GM08714 (cell line): ENCODE measurements around the gene SEPSECS.

Experiments
- H3K4me3 ChIP-seq: fragments of 200-500 bp; sonication (Bioruptor generic); 2 replicates; pipeline ENCODE4 v1.5.1; 2014; ENCODE audit warnings: mild to moderate bottlenecking, low read length, inconsistent platforms
- ZNF274 ChIP-seq: IDR thresholded peaks from 2 replicates; pipeline ENCODE4 v1.6.1; 2012; ENCODE audit warnings: mild to moderate bottlenecking, low read depth, low read length

The SEPSECS gene

DNA sequence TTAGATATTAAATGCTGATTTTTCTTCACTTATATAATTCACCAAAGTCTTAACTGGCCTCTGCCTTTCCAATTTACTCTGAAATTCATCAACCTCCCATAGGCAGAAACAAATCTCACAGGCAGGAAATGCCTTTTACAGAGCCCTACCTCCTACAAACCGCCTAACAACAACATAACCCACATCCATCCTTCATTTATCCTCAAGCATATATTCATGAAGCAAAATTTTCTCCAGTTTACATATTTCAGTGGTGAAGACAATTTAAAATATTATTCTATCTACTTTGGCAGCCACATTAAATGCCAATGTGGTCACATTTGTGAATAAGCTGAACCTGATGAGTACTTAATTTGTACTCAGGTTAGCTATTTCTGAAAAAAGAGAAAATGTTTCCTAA is 30.3 kb downstream of the SEPSECS start:
- TF ChIP-seq ZNF274: no peak
- H3K4me3 ChIP-seq: no peak overlapping the region

DNA sequence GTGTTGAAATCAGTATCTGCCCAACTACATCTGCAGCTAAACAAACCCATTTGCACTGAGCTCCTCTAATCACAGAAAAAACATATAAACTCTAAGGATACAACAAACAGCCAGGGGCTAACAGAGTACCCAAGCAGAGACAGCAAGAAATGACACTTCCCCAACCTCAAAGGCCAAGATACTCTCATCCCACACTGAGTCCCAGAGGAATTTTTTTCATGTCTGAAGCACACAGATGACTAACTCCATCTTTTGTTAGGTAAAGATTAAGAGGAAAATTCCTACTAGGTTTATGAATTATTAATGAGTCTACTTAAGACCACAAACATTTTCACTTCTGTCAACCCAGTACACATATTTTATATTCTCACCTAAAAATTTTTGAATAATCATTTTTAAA is 31.6 kb downstream of the SEPSECS start:
- TF ChIP-seq ZNF274: no peak
- H3K4me3 ChIP-seq: no peak overlapping the region

DNA sequence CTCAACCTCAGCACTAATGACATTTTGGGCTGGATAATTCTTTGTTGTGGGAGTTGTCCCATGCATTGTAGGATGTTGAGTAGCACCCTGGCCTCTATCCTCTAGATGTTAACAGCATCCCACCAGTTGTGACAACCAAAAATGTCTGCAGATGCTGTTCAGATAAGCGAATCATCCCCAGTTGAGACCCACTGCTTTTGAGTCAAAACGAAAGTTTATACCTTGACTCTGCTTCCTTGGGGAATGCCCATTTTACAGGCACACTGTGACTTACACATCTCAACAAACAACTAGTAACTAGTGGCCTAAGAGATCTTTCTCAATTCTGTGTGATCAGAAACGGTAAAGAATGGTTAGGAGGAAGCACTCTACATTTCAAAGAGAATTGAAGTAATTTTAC is 37.0 kb downstream of the SEPSECS start:
- TF ChIP-seq ZNF274: no peak
- no peak overlapping the region for H3K4me3 ChIP-seq

DNA sequence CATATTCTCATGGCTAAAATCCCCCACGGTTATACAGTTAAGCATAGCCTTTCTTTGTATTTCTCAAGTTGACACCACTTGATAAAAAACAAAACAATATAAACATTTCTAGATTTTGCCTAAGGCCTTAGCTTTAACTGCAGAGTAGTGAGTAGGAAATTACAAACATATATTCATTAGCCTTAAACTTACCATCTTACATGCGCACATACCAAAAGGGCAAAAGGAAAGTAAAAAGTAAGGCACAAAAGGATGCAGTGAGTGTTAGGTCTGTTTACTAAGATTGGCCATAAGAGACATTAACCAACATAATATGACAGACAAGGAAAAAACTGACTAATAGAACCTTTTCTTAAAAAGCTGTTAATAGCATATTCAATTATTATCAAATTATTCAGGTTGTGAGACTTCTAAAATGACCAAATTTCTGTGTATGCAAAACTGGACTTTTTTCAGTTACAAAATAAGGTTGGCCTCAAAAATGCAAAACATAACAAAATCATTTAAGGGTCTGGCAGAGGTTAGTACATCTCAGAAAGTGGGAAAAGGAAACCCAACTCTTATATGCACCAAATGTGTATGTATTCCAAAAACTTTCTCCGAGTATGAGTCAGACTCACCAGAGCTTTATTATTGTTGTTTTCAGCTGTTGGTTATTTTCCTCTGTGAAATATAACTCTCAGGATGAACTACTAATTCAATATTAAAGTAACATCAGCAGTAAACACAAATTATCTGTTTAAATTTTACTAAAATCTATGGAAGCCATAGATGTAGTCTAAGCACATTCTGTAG is 39.9 kb downstream of the SEPSECS start:
- TF ChIP-seq ZNF274: no peak
- H3K4me3 ChIP-seq: no peak overlapping the region

DNA sequence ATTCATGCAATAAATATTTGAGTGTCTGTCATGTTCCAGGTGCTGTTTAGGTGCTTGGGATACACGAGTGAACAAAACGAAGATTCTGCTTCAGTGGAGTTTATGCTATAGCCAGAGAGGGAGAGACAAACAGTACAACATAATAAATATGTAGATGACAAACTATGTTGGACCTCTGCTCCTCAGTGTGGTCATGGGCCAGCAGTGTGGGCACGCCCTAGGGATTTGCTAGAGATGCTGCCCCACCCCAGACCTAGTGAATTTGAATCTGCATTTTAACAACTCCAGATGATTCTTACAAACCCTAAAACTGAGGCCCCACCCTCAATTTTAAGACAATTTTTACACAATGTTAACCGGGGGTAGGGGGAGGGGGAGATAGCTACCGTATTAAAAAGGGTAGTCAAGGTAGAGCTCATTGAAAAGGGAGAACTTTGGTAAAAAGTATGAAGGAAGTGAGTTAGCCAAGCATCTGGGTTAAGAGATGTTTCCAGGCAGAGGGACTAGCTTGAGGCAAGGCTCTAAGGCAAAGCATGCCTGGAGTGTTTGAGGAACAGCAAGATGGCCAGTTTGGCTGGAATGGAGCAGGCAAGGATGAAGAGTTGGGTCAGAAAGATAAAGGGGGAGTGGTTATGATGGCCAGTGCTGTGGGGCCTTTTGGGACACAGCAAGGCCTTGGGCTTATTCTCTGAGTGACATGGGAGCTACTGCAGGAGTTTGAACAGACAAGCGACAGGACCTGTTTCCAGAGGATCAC is 42.4 kb downstream of the SEPSECS start:
- no peak overlapping the region for H3K4me3 ChIP-seq
- TF ChIP-seq ZNF274: no peak

DNA sequence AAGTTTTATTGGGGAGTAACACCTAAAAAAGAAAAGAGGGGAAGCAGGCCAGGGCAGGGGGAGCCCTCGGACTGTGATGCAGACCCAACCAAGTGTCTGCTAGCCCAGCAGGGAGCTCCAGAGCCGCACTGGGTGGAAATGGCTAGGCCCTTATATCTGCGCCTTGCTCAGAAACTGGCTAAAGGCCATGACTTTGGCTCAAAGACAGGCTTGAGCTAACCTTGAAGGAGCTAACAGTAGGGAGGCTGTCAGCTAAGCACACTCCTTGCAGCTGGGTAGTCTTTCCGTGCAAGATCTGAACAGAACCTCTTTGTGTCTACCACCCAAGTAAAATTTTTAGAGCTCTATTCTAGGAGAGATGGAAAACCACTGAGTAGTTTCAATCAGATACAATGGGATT is 43.0 kb downstream of the SEPSECS start:
- TF ChIP-seq ZNF274: no peak
- H3K4me3 ChIP-seq: no peak overlapping the region

DNA sequence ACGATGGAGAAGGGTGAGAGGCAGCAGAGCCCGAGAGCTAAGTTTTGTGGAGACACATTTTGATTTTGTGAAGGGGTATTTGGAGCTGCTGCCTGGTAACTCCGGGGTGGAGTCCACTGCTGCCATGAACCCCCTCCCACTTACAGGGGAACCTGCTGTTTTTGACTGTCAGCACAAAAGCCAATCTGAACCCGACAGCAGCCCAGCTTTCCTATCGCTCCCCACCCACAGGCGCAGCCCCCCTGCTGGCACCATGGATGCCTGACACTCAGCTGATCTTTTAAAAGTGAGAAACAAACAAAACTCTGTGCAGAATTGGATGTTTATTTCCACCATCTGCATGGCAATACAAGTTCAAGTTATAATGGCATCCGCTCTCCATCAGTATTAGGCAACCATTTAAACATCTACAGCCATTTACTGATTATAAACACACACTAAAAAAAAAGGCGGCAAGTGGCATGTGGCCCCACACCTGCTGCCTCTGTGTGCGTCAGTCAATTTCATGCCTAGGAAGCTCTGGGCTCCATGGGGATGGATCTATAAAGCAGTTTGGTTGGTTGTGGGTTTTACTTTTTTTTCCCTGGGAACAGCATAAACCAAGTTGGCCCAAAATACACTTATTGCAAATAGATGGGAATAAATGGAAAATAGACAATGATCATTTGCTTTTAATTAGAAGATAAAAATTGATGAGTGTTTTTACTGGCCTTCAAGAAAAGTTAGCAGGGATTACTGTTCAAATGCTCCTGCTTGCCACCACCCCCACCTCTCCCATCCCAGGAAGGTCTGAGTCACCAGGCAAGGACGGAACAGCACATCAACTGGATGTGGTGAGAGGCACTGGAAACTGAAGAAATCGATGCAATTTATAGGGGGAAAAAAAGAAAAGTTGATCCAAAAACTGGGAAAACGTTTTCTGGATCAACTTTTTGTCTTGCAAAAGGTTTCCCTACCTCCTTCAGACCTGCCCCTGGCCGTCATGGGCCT is 46.0 kb downstream of the SEPSECS start:
- TF ChIP-seq ZNF274: no peak
- no peak overlapping the region for H3K4me3 ChIP-seq

DNA sequence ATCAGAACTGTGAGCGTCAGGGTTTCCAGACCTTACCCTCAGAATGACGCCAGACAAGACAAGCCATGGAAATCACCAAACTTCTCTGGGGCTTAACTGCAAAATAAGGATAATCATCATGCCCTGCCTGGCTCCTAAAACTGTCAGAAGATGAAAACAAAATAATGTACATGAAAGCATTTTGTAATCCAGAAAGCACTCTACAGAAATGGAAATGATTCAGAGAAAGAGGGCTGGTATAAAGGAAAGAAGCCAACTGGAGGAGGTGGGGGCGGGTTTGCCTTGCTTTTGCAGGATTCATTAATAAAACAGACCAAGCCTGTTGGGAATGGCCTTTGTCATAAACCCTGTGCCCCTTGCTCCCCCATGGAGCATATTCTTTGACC is 47.3 kb downstream of the SEPSECS start:
- TF ChIP-seq ZNF274: no peak
- no peak overlapping the region for H3K4me3 ChIP-seq

DNA sequence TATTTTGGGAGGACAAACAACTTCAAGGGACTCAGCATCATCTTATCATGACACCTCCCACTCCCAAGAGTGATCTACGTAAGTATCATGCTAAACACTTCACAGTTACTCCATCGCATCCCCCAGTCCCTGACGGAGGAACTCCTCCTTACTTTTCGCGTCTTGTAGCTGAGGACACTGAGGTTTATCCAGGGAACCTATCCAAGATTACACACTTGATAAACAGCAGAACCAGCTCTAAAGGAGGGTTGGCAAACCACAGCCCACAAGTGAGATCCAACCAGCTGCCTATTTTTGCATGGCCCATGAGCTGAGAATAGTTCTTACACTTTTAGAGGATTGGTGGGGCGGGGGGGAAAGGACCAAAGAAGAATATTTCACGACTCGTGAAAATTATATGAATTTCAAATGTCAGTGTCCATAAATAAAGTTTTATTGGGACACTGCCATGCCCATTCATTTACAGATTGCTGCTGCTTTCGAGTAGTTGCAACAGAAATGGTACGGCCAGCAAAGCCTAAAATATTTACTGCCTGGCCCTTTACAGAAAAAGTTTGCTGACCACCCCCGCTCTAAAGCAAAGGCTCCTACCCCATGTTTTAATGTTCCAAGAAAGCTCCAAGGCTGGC is 47.8 kb downstream of the SEPSECS start:
- no peak for TF ChIP-seq ZNF274

DNA sequence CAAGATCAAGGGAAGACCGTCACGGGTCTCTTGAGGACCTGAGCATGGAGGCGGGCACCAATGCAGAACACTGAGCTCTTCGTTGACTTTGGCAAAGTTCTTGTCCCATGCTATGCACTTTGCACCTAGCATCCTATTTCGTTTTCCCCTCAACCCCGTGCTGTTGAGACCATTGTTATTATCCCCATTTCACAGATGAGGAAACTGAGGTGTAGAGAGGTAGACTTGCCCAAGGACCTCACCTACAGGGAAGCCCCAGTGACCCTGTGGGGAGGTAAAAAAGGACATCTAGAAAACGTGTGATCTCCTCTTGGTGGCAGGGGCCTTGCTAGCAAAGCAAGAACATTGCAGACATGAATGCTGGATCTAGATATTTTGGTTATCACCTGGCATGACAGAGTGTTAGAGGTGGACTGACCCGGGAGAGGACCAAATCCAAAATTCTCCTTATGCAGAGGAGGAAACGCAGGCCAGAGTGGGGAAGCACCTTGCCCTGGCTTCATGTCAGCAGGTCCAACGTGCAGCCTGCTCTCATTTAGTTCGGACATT is 48.5 kb downstream of the SEPSECS start:
- no peak for TF ChIP-seq ZNF274
- H3K4me3 ChIP-seq: no peak overlapping the region

More for the DNA sequence above, 47.8 kb downstream of the SEPSECS start:
- no peak overlapping the region for H3K4me3 ChIP-seq

DNA sequence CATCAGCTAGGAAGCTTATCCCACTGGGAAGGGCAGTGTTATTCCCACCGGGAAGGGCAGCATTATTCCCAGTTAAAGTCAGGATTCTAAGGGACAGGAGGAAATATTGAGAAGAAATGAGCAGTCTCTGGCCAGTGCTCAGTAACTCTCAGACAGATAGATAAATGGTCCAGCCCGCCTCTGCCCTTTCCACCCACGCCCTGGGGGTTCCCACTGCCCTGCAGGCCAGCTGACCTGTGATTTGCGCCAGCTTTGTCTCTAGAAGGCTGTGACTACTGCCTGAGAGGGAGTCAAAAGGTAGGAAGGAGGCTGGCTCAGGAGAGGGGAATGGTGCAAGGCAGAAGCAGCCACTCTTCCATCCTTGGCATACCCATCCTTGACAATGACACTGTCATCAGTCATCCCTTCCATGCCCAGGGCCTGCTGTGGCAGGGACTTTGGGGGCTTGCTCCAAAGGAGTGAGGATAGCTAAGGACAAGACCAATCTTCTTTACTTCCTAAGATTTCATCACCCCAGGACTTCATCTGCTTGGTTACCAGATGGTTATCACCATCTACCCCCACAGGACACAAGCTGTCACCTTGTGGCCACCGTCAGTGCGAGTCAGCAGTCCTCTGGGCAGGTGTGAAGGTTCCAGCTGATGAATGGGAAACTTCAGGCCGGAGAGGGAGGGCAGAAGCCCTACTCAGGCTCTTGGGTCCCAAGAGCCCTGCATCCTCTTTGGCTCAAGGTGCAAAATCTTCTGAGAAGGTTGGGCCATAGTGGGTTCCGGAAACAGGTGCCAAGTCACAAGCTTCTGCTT is 49.5 kb downstream of the SEPSECS start:
- H3K4me3 ChIP-seq: no peak overlapping the region
- TF ChIP-seq ZNF274: no peak

DNA sequence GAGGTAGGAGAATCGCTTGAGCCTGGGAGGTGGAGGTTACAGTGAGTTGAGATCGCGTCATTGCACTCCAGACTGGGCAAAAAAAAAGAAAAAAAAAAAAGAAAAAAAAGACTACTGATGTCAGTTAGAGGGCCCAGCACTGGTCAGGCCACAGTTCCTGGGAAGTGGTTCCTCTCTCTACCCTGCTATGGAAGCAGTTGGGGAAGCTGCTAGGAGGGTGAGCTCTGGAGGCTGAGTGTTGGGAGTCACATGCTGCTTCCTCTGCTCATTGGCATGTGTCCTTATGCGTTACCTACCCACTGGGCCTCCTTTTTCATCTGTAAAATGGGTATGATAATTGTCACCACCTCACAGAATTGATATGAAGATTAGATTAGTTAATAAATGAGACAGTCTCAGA is 50.7 kb downstream of the SEPSECS start:
- no peak for TF ChIP-seq ZNF274
- no peak overlapping the region for H3K4me3 ChIP-seq

DNA sequence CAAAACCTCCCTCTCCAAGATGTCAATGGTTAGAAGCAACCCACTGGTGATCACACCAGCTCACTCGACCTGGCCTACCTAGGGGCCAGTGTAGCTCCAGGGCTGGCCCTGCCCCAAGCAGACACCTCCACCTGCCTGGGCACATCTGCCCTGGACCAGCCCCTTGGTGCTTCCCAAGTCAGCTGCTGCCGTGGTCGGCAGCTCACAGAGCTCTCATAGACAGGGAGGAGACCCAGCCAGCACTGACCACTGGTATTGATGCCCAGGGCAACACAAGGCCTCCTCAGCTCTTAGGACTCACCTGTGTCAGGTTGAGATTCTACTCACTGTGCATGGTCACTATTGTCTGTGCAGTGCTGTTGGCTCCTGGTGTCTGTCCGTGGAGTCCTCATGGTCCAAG is 51.7 kb downstream of the SEPSECS start:
- TF ChIP-seq ZNF274: no peak

More for the DNA sequence above, 51.7 kb downstream of the SEPSECS start:
- H3K4me3 ChIP-seq: no peak overlapping the region
